HCT116 (cell line): Measurements from ENCODE around the gene AXIN2. TPM values are rescaled to one million over a fixed set of nuclear protein-coding genes. Genes with fewer than 3 reads are reported as not detected.

Experiments used
- ATAC-seq: fragments of 200-7000 bp; cut with Tn5 transposase; 2 replicates; pipeline ENCODE4 v1.9.1; 2020; ENCODE audit warnings: mild to moderate bottlenecking, moderate library complexity
- BruUV-seq: library from RNA; stranded (reverse); fragments of 400-500 nt; replicated peaks from 2 replicates; lab custom pipeline; 2021; lab: Mats Ljungman, UMichigan
- CTCF ChIA-PET: fragments of 300-600 bp; sonication (Branson Sonifier 250); formaldehyde crosslinking; loops from one replicate; lab custom pipeline; 2021; ENCODE audit warnings: antibody characterized with exemption; lab: Charles Lee
- POLR2A ChIA-PET: fragments of 300-600, 350-600 bp; sonication (Branson Sonifier 250); formaldehyde crosslinking; loops from one replicate; lab custom pipeline; 2021; ENCODE audit warnings: antibody characterized with exemption; lab: Charles Lee
- RAD21 ChIA-PET, 2 experiments: fragments of 300-600 bp; sonication (Branson Sonifier 250); formaldehyde crosslinking; loops; one replicate each; lab custom pipeline; 2023; ENCODE audit warnings: low total read pairs in 2 of 2; ENCODE audit not compliant: uncharacterized antibody in 2 of 2, unreplicated experiment in 2 of 2, low non-redundant PET in 1 of 2; lab: Charles Lee
- DNase-seq: peaks from one replicate; pipeline ENCODE4 v3.0.0-alpha.2; 2010; ENCODE audit warnings: low read depth, low spot score
- H2AFZ ChIP-seq: fragments of 200-600 bp; shearing (Covaris generic), sonication (generic); 2 replicates; pipeline ENCODE4 v1.6.1; 2017; ENCODE audit warnings: low read depth, mixed run types, mixed read lengths, antibody characterized with exemption, low read length; ENCODE audit not compliant: poor library complexity, severe bottlenecking
- H3K27ac ChIP-seq: 2 replicates; pipeline ENCODE4 v1.5.1; 2012; ENCODE audit warnings: low read depth, low read length
- H3K27me3 ChIP-seq: fragments of 200-600 bp; sonication (generic); 2 replicates; pipeline ENCODE4 v1.6.1; 2016; ENCODE audit warnings: mixed run types, low read length, mixed read lengths; ENCODE audit not compliant: insufficient read depth
- H3K36me3 ChIP-seq, 2 experiments: fragments of 200-500 bp in 1 of 2; fragments of 200-600 bp in 1 of 2; sonication (Bioruptor generic) in 1 of 2; sonication (generic) in 1 of 2; 2 replicates each; pipeline versions ENCODE4 v1.5.1 to v1.6.1; 2014 to 2016; ENCODE audit warnings: low read length in 2 of 2, inconsistent platforms in 1 of 2, mixed read lengths in 1 of 2, mixed run types in 1 of 2; ENCODE audit not compliant: insufficient read depth in 2 of 2, control insufficient read depth in 1 of 2
- H3K4me1 ChIP-seq, 2 experiments: fragments of 200-600 bp in 1 of 2; sonication (generic) in 1 of 2; 2 replicates each; pipeline versions ENCODE4 v1.5.1 to v1.6.1; 2012 to 2017; ENCODE audit warnings: low read length in 2 of 2, inconsistent platforms in 1 of 2, mild to moderate bottlenecking in 1 of 2, mixed read lengths in 1 of 2, mixed run types in 1 of 2, moderate library complexity in 1 of 2; ENCODE audit not compliant: insufficient read depth in 2 of 2, control insufficient read depth in 1 of 2
- H3K4me2 ChIP-seq: fragments of 200-600 bp; sonication (generic); 2 replicates; pipeline ENCODE4 v1.6.1; 2017; ENCODE audit warnings: mixed run types, low read length, mixed read lengths
- H3K4me3 ChIP-seq, 2 experiments: fragments of 200-600 bp in 1 of 2; sonication (generic) in 1 of 2; replicated peaks in 1 of 2; 2 replicates each; pipeline ENCODE4 v1.5.1; 2011 to 2016; ENCODE audit warnings: low read length in 2 of 2, control low read depth in 1 of 2, low read depth in 1 of 2, mild to moderate bottlenecking in 1 of 2, mixed read lengths in 1 of 2, mixed run types in 1 of 2
- H3K79me2 ChIP-seq: fragments of 200-600 bp; sonication (generic); 2 replicates; pipeline ENCODE4 v1.6.1; 2017; ENCODE audit warnings: mild to moderate bottlenecking, mixed run types, low read length, moderate library complexity, mixed read lengths; ENCODE audit not compliant: insufficient read depth
- H3K9ac ChIP-seq: fragments of 200-600 bp; sonication (generic); 2 replicates; pipeline ENCODE4 v1.6.1; 2016; ENCODE audit warnings: low read length, mixed read lengths
- H3K9me2 ChIP-seq: fragments of 200-600 bp; sonication (generic), shearing (Covaris generic); 2 replicates; pipeline ENCODE4 v1.6.1; 2017; ENCODE audit warnings: mixed run types, mild to moderate bottlenecking, moderate library complexity; ENCODE audit not compliant: insufficient read depth
- H3K9me3 ChIP-seq, 2 experiments: fragments of 200-500 bp in 1 of 2; fragments of 200-600 bp in 1 of 2; sonication (Bioruptor generic) in 1 of 2; sonication (generic) in 1 of 2; 2 replicates each; pipeline ENCODE4 v1.6.1; 2014 to 2017; ENCODE audit warnings: low read length in 2 of 2, mixed read lengths in 2 of 2, inconsistent platforms in 1 of 2, low read depth in 1 of 2, mild to moderate bottlenecking in 1 of 2, mixed run types in 1 of 2, moderate library complexity in 1 of 2; ENCODE audit not compliant: control insufficient read depth in 1 of 2, insufficient read depth in 1 of 2
- H4K20me1 ChIP-seq: fragments of 200-600 bp; sonication (generic), shearing (Covaris generic); 2 replicates; pipeline ENCODE4 v1.6.1; 2017; ENCODE audit warnings: mixed run types, mild to moderate bottlenecking, moderate library complexity; ENCODE audit not compliant: insufficient read depth
- CBX3 ChIP-seq: IDR thresholded peaks from 2 replicates; pipeline ENCODE4 v1.6.1; 2012; ENCODE audit warnings: low read depth
- CTCF ChIP-seq, 3 experiments: fragments of 200-600 bp in 1 of 3; sonication (generic) in 1 of 3; IDR thresholded peaks in 2 of 3; conservative IDR thresholded peaks in 1 of 3; 2 replicates each; pipeline ENCODE4 v1.5.1; 2012 to 2017; ENCODE audit warnings: low read depth in 2 of 3, low read length in 2 of 3, antibody characterized with exemption in 1 of 3, borderline replicate concordance in 1 of 3, control low read depth in 1 of 3, mild to moderate bottlenecking in 1 of 3, mixed read lengths in 1 of 3, mixed run types in 1 of 3, moderate library complexity in 1 of 3; ENCODE audit not compliant: insufficient read depth in 1 of 3
- EGR1 ChIP-seq: IDR thresholded peaks from 2 replicates; pipeline ENCODE4 v1.6.1; 2012; ENCODE audit warnings: low read depth
- ELF1 ChIP-seq: IDR thresholded peaks from 2 replicates; pipeline ENCODE4 v1.6.1; 2012; ENCODE audit warnings: low read depth, borderline replicate concordance
- FOSL1 ChIP-seq: IDR thresholded peaks from 2 replicates; pipeline ENCODE4 v1.6.1; 2012; ENCODE audit warnings: low read depth
- JUND ChIP-seq: IDR thresholded peaks from 2 replicates; pipeline ENCODE4 v1.6.1; 2012
- REST ChIP-seq: IDR thresholded peaks from 2 replicates; pipeline ENCODE4 v1.6.1; 2012; ENCODE audit warnings: low read depth
- SIN3A ChIP-seq: IDR thresholded peaks from 2 replicates; pipeline ENCODE4 v1.6.1; 2012; ENCODE audit warnings: low read depth
- SP1 ChIP-seq: IDR thresholded peaks from 2 replicates; pipeline ENCODE4 v1.6.1; 2012; ENCODE audit warnings: low read depth
- SRF ChIP-seq: IDR thresholded peaks from 2 replicates; pipeline ENCODE4 v1.6.1; 2012; ENCODE audit warnings: low read depth
- YY1 ChIP-seq: IDR thresholded peaks from 2 replicates; pipeline ENCODE4 v1.6.1; 2011; ENCODE audit warnings: low read length, low read depth, moderate library complexity, mild to moderate bottlenecking; ENCODE audit not compliant: insufficient replicate concordance; ENCODE audit errors: extremely low read depth
- ZFX ChIP-seq: fragments of 450-650 bp; IDR thresholded peaks from 2 replicates; pipeline ENCODE4 v1.6.1; 2017
- ZNF274 ChIP-seq: fragments of 200-500 bp; sonication (Bioruptor generic); IDR thresholded peaks from 2 replicates; pipeline ENCODE4 v1.6.1; 2014; ENCODE audit warnings: mild to moderate bottlenecking, low read depth, low read length, inconsistent platforms
- intact Hi-C: fragments of 100-400 bp; cut with micrococcal nuclease; formaldehyde crosslinking; loops from 2 replicates; pipeline ENCODE4 v1.10.0; 2022
- total RNA-seq: library from RNA; stranded (reverse); gene quantifications from one replicate; pipeline ENCODE4 v1.2.1, GENCODE V29; 2021; ENCODE audit not compliant: unreplicated experiment
- TF ChIP-seq, protein P1 (sequence below): IDR thresholded peaks from 2 replicates; pipeline ENCODE4 v1.6.1; 2012

The AXIN2 gene
- total RNA-seq, 1 experiment from 2014 or later: 7.1 TPM

- ChIA-PET RAD21 (no interaction called here), POLR2A (no interaction called here), CTCF (interaction anchor here (0.7 kb wide), 1 partner anchor 34 kb away, joined by 3 read pairs; no protein-coding TSS in a partner anchor)
- Histone ChIP-seq H3K4me1 (peaks cover 15 to 20% of the 10 kb centered on the region in 2 experiments), H2AFZ (no peak overlapping the region), H3K9me3 (no peaks in the 10 kb centered on the region), H3K36me3 (no peaks in the 10 kb centered on the region), H3K27ac (no peak overlapping the region), H3K27me3 (no peaks in the 10 kb centered on the region), H3K4me3 (no peak overlapping the region), H3K9me2 (no peaks in the 10 kb centered on the region), H3K9ac (no peak overlapping the region), H3K4me2 (no peak overlapping the region), H3K79me2 (no peaks in the 10 kb centered on the region), H4K20me1 (no peaks in the 10 kb centered on the region)
- intact Hi-C loops: no loop called here
- no peak for DNase-seq
- BruUV-seq: no TSS peak
- TF ChIP-seq CBX3: no peak
- no peak for TF ChIP-seq EGR1
- TF ChIP-seq, protein P1, sequence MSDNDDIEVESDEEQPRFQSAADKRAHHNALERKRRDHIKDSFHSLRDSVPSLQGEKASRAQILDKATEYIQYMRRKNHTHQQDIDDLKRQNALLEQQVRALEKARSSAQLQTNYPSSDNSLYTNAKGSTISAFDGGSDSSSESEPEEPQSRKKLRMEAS: no peak
- TF ChIP-seq SP1: no peak
- TF ChIP-seq FOSL1: no peak
- no peak for TF ChIP-seq CTCF (IDR thresholded peaks at IDR 0.05 in 2 of 3, conservative IDR thresholded peaks at IDR 0.05 in 1 of 3; ENCODE audit: borderline replicate concordance in 1 of 3, insufficient read depth in 1 of 3, low read depth in 2 of 3, low read length in 2 of 3)
- no peak for TF ChIP-seq YY1
- ATAC-seq: no peak
Measured at GRCh38 chr17:65567566-65567965, 6.1 kb upstream of the AXIN2 start.

DNA sequence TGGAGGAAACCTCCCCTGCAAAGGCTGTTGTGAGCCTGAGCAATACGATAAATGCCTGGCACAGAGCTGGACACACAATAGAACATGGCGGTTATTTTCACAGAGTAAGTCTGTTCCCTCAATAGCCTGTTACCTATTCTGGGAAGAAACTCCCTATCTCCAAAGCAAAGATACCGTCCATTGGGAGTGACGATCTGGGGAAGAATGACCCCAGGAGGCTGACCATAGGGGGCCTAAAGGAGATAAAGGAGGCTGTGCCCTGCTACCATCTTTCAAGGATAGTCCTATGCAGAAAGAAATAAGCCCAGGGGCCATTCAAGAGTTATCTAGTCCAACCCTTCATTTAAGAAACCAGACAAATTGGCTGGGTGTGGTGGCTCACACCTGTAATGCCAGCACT, 4.1 kb upstream of the AXIN2 start:
- CTCF ChIA-PET: no interaction called here
- no peak for DNase-seq
- no peaks in the 10 kb centered on the region for H3K27me3 ChIP-seq
- no peak overlapping the region for H3K27ac ChIP-seq
- H3K4me2 ChIP-seq: no peak overlapping the region
- H3K4me1 ChIP-seq: peaks cover 24 to 30% of the 10 kb centered on the region in 2 experiments
- H2AFZ ChIP-seq: no peak overlapping the region
- no peaks in the 10 kb centered on the region for H3K9me2 ChIP-seq
- no peak overlapping the region for H3K9ac ChIP-seq
- H3K36me3 ChIP-seq: no peaks in the 10 kb centered on the region
- no peaks in the 10 kb centered on the region for H3K79me2 ChIP-seq
- H3K9me3 ChIP-seq: no peaks in the 10 kb centered on the region
- POLR2A ChIA-PET: no interaction called here
- H3K4me3 ChIP-seq: no peak overlapping the region
- H4K20me1 ChIP-seq: no peaks in the 10 kb centered on the region
- ATAC-seq: no peak
- RAD21 ChIA-PET: no interaction called here
- intact Hi-C loops: no loop called here
- no TSS peak for BruUV-seq
- TF ChIP-seq CTCF (IDR thresholded peaks at IDR 0.05 in 2 of 3, conservative IDR thresholded peaks at IDR 0.05 in 1 of 3; ENCODE audit: borderline replicate concordance in 1 of 3, insufficient read depth in 1 of 3, low read depth in 2 of 3, low read length in 2 of 3) (no peak), ELF1 (no peak), JUND (no peak), SIN3A (no peak), SRF (no peak), REST (no peak), ZNF274 (no peak), ZFX (no peak)
